Stimulated activated CD4-positive, alpha-beta T cell treated with anti-CD3 and anti-CD28 coated beads, Interleukin-15, amount 100 ng/mL, for 1 hour (primary cell): ENCODE measurements around the gene TIRAP.
"Not testable (repeated sequence)": the region's sequence is repeated elsewhere in the genome, so short reads cannot be mapped to it uniquely, and the experiment has no call there.

Experiments
- DNase-seq, 2 donors: peaks; one replicate each; pipeline ENCODE4 v3.0.0-alpha.2; 2020; ENCODE audit warnings: low read depth in 1 of 2, low spot score in 1 of 2

The TIRAP gene

DNA sequence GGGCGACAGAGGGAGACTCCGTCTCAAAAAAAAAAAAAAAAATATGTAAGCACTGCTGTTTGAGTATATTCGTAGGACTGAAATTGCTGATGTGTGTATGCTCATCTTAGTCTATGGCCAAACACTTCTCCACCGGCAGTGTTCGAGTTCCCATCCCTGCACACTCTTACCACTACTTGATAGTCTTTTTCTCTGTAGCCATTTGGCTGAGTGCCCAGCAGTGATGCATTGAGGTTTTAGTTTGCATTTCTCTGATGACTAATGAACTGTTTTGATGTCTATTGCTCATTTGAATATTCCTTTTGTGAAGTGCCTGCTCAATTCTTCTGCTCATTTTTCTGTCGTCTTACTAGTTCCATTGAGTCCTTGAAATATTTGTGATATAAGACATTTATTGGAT is 1.9 kb downstream of the TIRAP start:
- DNase-seq: peak; percentile 60 to 67

DNA sequence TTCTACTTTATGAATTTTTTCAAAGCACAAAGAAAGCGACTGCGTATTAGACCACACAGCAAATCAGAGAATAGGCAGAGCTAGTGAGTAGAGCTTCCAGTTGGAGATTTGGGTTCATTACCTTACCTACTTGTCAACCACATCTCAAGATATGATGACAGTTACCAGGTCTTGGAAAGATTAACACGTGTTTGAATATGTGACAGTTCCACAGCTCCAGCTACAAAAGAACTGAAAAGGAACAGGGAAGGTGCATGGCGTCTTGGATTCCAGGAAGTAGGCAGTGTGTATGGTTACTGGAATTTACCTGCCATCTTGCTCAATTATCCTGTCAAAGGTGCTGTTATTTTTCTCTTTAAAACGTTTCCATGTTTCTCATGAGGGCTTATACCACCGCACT is 5.3 kb downstream of the TIRAP start:
- DNase-seq: no peak

DNA sequence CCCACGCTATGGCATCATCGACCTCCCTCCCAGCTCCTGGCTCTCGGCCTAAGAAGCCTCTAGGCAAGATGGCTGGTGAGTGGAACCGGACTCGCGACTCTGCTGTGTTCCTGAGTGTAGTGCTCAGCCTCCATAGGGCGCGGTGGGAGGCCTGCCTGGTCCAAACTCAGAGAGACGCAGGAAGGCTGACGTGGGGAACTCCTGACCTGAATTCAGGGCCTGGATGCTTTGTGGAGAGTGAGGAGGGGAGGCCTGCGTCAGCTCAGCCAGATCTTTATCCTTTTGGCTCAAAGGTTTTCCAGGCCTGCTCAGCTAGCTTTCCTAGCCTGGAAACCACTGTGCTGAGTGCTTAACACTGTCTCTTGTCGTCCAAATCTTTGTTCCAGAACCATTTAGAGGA is 8.0 kb downstream of the TIRAP start:
- DNase-seq: no peak

DNA sequence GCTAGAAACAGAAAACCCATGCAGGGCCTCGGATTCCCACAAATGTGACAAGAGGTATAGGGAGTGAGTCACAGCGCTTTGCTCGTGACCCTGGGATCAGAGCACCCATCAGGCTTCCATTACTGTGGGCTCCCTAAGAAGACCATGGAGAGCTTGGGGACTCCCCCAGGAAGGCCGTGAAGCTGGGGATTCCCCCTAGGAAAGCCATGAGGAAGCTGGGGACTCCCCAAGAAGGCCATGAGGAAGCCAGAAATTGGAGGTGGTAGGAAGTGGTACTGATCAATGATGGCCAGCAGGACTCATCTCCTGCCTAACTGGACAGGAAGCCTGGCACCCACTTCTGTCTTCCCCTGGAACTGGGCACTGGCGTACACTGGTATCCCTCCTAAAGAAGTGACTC is 10.8 kb downstream of the TIRAP start:
- no peak for DNase-seq

DNA sequence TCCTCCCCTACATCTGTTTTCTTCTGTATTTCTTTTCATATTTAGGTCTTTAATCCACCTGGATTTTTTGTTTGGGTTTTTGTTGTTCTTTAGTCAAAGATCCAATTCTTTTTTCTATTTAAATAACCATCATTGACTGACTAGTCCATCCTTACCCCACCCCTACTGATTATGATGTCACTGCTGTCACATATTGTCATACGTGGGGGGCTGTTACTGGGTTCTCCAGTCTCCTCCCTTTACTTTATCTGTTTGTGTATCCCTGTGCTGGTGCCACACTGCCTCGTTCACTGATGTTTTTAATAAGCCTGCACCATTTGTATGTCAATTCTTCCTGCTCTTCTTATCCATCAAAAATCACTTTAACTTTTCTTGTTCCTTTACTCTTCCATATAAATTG is 14.1 kb downstream of the TIRAP start:
- no peak for DNase-seq

DNA sequence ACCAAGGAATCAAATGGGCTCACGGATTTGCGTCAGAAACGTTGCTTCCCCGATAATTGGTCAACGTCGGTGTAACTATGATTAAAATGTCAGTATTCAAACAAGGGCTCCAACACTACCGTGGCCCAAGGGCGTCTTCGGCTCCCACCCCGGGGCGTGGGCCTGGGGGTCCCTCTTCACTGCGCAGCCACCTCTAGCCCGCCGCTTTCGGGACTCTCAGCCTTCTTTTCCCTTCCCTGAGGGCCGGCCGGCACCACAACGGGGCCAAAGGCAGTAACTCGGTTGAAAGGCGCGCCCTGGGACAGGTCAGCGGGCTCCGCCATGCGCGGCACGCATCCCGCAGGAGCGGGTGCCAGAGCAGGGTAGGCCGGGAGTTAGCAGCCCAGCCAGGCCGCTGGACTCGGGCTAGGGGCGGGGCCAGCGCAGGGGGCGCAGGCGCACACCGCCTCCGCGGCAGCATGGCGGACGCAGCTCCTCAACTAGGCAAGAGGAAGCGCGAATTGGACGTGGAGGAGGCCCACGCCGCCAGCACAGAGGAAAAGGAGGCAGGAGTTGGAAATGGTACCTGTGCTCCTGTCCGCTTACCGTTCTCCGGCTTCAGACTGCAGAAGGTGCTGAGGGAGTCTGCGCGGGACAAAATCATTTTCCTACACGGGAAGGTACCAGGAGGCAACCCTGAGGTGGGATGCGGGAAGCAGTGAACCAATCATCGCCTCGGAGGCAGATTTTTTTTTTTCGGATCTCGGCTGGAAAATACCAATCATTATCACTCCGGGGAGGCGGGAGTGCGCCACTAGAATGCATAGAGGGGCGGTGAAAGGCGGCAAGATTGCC is 20.9 kb downstream of the TIRAP start, which contains the start of gene DCPS:
Gene DCPS (plus strand): TSS at position 438 of the 834 bp plus-strand sequence. CDS start 21 bp downstream, at position 459.
- peak; percentile 78 to 82 for DNase-seq

DNA sequence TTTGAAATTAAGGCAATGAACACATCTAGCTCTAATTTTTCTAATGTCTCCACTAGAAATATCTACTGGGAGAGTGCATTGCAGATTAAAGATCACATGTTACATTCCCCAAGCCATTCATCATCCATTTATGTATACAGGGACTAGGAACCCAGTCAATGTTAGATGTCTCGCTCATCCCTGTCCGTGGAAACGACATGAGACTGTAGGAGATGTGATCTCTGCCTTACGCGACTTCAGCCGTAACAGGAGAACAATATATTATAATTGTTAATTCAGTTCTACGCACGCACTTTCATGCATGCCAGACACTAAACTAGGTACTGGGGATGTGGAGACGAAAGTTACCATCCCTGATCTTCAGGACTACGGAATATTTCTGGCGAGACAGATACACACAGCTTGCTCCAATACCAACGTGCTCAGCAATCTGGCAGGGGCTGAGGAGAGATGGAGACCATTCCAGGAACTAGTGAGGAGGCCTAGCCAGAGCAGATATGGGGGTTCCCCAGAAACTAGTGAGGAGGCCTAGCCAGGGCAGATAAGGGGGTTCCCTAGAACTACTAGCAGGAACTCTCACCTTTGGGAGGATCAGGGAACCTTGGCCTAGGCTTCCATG is 21.7 kb downstream of the TIRAP start:
- no peak for DNase-seq

DNA sequence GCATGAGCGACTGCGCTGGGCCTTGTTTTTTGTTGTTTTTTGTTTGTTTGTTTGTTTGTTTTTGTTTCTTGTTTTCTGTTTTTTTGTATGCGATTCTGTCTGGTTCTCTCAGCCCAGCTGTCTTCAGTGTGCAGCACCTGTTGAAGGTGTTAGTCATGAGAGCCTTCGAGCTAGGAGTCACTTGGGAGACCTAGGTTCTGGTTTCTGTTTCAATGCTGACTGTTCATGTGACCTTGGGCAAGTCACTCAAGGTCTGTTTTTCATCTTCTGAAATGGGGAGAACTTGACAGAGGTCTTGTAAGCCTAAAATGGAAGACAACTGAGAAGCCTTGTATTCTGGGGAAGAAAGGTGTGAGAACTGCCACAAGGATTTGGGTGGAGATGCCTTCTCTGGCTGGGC is 22.8 kb downstream of the TIRAP start:
- no peak for DNase-seq

DNA sequence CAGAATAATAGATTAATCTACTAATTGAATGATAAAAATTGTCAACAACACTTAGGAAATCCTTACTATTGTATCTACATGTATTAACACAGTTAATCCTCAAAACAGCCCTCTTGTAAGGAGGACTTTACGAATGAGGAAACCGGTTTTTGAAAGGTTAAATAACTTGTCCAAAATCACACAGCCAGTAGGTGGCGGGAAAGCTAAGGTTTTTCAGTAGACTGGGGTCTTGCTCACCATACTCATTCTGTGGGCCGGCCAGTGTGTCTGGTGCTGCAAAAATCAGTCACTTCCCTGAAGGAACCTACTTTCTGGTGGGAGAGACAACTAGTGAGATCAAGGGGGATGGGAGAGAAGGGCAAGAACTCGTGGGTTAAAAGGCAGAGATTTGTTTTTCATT is 24.8 kb downstream of the TIRAP start:
- no peak for DNase-seq

DNA sequence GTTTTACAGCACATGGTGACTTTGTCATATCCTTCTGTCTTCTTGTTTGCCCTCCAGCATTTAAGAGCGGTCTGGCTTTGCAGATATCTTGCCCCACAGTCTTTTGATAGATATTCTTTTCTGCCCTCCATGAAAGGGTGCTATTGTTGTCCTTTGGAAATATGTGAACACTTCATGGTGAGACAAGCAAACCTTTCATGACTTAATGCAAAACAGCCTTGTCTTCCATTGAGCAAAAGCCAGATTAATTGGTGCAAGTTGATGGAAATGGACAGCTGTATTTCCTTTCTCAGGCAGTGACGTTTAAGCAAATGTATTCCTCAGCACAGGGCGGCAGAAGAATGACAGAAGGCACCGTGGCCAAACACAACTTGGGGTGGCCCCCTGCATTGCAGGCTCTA is 25.4 kb downstream of the TIRAP start:
- DNase-seq: no peak

DNA sequence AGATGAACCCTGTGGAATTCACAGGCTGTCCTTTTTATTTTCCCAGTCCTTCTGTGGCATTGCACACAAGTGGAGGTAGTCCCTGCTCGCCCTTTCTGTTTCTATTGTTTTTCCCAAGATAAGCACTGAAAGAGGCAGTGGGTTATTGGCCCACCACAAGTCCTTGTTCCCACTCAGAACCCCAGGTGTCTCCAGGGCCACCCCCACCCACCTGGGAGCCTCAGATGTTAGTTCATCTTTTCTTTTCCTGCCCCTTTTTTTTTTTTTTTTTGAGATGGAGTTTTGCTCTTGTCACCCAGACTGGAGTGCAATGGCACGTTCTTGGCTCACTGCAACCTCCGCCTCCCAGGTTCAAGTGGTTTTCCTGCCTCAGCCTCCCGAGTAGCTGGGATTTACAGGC is 25.9 kb downstream of the TIRAP start:
- DNase-seq: not testable (repeated sequence)

DNA sequence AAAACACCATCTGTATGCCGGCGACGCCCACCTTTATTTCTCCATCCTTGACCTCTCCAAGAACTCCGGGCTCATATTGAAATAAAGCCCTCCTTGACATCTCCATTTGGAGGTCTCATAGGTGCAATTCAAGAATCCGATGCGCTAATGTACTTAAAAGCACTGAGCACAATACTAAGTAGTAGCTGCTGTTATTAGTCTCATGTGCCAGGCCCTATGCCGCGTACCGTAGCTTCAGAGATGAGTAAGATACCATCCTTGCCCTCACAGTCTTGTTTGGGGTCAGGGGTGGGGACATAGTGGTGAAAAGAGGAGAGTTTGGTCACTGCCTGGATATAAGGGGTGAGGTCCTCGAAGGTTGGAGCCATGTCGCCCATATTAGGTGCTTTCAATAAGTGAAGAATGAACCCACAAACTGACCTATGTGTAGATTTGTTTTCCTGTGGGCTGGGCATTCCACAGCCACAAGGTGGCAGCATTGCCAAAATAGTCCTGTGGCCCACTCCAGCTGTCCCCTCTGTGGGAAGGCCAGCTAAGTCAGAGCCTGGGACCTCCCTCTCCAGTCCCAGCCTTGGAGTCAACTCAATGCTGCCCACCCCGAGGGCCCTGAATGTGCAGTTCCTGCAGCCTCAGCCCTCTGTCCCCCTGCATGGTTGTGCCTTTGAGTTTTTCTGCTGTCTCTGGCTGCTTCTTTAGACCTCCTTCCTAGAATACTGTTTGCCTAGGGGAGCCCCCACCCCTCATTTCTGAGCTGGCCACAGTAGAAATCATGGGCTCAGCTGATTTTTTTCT is 27.5 kb downstream of the TIRAP start:
- DNase-seq: peak; percentile 26 to 28

DNA sequence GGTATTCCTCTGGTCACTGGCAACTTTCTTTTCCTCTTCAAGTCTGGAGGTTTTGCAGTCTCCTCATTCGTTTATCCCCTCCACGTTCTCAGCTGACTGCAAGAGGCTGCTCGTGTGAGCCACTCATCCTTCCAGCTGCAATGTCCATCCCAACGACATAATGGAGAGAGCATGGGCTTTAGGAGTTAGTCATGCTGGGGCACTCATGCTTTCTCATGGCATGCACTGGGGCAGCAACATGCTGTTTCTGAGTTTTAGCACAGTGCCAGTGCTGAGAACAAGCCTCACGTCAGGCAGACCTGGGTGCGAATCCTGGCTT is 28.1 kb downstream of the TIRAP start:
- DNase-seq: no peak

DNA sequence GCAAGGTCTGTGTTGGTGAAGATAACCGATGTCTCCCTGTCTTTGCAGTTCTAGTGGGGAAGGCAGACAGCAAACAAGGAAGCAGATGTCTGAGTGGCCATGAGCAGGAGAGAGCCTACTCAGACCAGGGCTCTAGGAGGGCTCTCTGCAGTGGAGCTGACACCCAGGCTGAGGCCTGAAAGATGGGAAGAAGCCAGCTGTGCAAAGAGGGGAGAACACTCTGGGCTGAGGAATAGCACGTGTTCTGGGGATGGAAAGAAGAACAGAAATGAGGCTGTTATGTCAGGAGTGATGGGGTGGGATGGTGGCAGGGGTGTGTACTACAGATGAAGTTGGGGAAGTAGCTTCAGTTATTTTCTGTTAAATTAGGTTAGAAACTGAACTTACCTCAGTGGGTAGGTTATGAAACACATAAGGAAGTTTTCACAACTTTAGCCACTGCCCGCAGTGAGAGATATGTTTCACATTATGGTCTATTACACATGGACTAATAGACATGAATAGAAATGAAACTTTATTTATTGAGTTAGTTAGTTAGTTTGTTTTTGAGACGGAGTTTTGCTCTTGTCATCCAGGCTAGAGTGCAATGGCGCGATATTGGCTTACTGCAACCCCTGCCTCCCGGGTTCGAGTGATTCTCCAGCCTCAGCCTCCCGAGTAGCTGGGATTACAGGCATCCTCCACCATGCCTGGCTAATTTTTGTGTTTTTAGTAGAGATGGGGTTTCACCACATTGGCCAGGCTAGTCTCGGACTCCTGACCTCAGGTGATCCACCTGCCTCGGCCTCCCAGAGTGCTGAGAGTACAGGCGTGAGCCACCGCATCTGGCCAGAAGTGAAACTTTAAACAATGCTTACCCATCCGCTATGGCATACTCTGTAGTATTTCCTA is 28.8 kb downstream of the TIRAP start:
- DNase-seq: no peak

DNA sequence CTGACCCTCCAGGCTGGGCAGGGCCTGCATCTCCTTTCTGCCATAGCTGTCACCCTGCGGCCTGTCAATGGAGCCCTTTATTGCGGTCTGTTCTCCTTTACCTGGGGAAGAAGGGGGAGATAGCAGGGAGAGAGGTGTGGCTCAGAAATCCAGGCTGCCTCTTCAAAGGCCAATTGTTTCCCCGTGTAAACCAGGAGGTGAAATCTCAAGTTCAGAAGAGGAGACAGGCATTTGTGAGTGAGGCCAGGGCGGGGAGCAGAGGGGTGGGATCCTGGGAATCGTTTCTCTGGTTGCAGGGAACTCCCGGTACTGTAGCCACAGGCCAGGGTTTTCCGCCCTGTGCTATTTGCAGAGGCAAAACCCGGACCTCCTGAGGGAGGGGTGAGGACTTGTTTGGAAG is 30.1 kb downstream of the TIRAP start:
- no peak for DNase-seq

DNA sequence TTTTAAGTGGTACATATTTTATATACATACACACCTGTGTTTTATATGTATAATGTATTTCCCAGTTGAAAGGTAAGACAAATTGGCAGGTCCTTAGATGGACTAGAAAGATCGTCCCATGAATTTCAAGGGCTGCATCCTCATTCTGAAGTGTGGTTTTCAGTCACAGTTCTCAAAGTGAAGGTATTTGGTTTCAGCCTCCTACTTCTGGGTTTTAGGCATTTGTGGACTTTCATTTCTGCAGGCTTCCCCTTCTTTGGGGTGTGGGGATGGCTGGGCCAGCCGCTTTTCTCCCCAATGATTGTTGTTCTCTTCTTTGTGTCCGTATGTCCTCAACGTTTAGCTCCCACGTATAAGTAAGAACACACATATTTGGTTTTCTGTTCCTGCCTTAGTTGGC is 30.9 kb downstream of the TIRAP start:
- DNase-seq: no peak

DNA sequence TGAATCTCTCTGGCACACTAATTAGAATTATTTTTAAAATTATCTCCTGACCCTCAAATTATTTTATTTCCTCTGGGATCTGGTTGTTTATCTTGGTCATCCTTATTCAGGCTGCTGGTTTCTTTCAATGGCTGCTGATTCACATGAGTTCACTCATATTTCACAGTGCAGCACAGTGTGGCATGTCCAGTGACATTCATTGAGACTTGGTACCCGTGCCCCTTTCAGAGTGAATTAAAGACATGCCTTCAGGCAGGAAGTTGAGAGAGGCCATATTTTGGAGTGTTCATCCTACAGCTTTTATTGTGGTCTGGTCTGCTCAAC is 34.5 kb downstream of the TIRAP start:
- no peak for DNase-seq

DNA sequence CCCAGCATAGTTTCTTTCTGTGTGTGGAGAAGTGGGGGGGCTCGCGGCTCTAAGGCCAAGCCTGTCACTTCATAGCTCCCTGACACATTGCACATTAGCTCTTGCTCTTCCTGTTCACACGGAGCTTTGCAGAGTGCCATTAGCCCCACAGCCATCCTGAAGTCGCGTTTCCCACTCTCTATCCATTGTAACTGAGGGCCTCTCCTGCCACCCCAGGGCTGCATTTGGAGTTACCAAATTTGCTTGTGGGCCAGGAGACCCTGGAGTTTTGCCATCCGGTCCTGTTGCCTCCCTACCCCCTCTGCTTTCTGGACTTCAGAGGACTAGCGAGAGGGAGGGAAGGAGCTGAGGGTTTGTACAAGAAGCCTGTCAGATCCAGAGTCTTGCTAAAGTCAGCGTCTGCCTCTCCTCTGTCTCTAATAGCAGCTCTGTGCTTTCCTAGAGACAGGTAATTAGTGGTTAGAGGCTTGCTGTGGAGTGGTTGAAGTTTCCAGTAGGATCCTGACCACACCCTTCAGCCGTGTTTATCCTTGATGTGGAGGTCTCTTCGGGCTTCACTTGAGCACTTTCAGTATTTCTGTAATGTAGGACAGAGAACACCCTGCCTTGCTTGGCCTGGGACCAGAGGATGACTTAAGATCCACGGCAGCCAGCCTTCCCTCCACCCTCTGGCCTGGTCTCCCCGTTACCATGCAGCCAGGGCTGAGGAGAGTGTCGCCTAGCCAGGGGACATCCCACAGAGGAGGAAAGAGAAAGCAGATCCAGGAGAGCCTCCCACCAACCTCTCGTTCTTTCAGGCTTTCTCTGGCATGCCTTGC is 35.1 kb downstream of the TIRAP start:
- no peak for DNase-seq

DNA sequence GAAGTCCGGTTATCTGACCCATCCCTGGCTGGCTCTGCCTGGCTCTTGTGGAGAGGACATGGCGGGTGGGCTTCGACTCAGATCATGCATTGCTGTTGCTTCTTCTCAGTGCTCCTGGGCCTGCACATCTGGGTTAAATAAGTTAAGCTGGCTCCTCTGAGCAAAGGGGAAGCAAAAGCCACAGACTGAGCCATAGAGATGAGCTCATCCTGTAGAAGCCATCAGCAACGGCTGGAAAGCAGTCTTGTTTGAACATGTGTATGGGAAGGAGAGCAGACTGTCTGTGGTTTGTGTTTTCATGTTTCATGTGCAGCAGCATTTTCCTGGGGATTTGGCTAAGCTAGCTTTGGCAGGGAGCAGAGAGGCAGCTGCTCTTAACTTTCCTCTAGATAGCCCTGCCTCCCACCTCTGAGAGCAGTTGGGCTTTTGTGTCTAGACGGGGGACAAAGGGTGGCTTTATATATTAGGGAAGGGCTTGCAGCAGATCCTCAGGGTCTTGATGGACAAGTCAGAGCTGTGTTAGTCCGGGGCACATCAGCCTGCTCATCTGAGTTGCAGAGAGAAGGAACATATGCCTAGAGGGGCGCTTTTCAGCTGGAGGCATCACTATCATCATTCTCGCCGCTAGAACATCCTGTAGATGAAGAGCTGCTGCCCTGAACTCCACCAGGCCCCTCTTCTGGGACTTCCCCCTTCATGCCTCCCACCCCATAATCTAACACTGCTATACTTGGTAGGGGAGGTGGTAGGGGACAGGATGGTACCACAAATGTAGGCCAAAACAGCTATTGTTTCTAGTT is 35.9 kb downstream of the TIRAP start:
- no peak for DNase-seq

DNA sequence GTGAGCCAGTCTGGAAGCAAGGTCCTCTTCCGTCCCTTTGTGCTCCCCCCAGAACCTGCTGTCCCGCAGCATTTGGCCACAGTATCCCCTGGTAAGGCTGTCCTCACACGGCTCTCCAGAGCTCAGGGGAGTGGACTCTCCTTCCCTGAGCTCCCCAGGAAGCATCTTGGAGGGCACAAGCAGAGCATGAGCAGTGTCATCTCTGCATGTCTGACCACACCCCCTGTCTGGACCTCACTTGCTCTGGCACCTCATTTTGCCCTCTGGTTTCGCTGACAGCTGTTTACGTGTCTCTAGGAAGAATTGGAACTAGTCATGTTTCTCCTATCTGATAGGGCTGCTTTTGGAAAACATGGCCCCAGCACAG is 36.5 kb downstream of the TIRAP start:
- DNase-seq: no peak
